Measurements from ENCODE around the gene BUB1. TPM values are rescaled to one million over a fixed set of nuclear protein-coding genes. Genes with fewer than 3 reads are reported as not detected.
"Not testable (repeated sequence)": the region's sequence is repeated elsewhere in the genome, so short reads cannot be mapped to it uniquely, and the experiment has no call there.

Gene BUB1
- total and polyA plus RNA-seq, 2 experiments from 2014 or later = 13.0 to 21.3 TPM

- H3K27ac ChIP-seq; H2AFZ ChIP-seq; H3F3A ChIP-seq (ENCODE audit: insufficient read depth); H3K4me3 ChIP-seq; in situ Hi-C loops (cut with MboI); H3K36me3 ChIP-seq (ENCODE audit: low read depth); H3K9me2 ChIP-seq (ENCODE audit: insufficient read depth); H3K4me1 ChIP-seq (ENCODE audit: insufficient read depth); H3K9ac ChIP-seq; H3K9me3 ChIP-seq (ENCODE audit: low read depth); H3K27me3 ChIP-seq (replicated peaks; ENCODE audit: insufficient read depth); H3K4me2 ChIP-seq (ENCODE audit: unreplicated experiment); DNase-seq; H4K20me1 ChIP-seq (ENCODE audit: insufficient read depth); H3K79me2 ChIP-seq (ENCODE audit: insufficient read depth): not testable (repeated sequence)
- 61 to 72% methylated on average over 2 of the region's 9 CpGs for WGBS, 2 experiments (ENCODE audit: low coverage in 1 of 2, low lambda C conversion rate in 2 of 2, missing lambda C conversion rate in 2 of 2)
Measured at GRCh38 chr2:110619326-110619939, 58.4 kb downstream of the BUB1 start.

GRCh38 chr2:110613927-110614326 lies 63.9 kb downstream of the BUB1 start:
- H4K20me1 ChIP-seq (ENCODE audit: insufficient read depth); in situ Hi-C loops (cut with MboI); H3K27me3 ChIP-seq (replicated peaks; ENCODE audit: insufficient read depth); H3K9me3 ChIP-seq (ENCODE audit: low read depth); H3K27ac ChIP-seq; H3F3A ChIP-seq (ENCODE audit: insufficient read depth); H3K4me2 ChIP-seq (ENCODE audit: unreplicated experiment); H3K9me2 ChIP-seq (ENCODE audit: insufficient read depth); H2AFZ ChIP-seq; H3K4me1 ChIP-seq (ENCODE audit: insufficient read depth); H3K9ac ChIP-seq; H3K4me3 ChIP-seq; DNase-seq; H3K79me2 ChIP-seq (ENCODE audit: insufficient read depth); H3K36me3 ChIP-seq (ENCODE audit: low read depth): not testable (repeated sequence)
- no CpG with 5 or more reads among the region's 1 CpG for WGBS, 2 experiments (ENCODE audit: low coverage in 1 of 2, low lambda C conversion rate in 2 of 2, missing lambda C conversion rate in 2 of 2)

- H3K27ac ChIP-seq; H4K20me1 ChIP-seq (ENCODE audit: insufficient read depth); H2AFZ ChIP-seq; H3K4me1 ChIP-seq (ENCODE audit: insufficient read depth); H3K4me3 ChIP-seq; H3K9ac ChIP-seq; H3K36me3 ChIP-seq (ENCODE audit: low read depth); H3K9me3 ChIP-seq (ENCODE audit: low read depth); H3K9me2 ChIP-seq (ENCODE audit: insufficient read depth); H3F3A ChIP-seq (ENCODE audit: insufficient read depth); H3K4me2 ChIP-seq (ENCODE audit: unreplicated experiment); in situ Hi-C loops (cut with MboI); H3K79me2 ChIP-seq (ENCODE audit: insufficient read depth); H3K27me3 ChIP-seq (replicated peaks; ENCODE audit: insufficient read depth): not testable (repeated sequence)
- DNase-seq = peak; percentile 15
- WGBS, 2 experiments (ENCODE audit: low coverage in 1 of 2, low lambda C conversion rate in 2 of 2, missing lambda C conversion rate in 2 of 2) = 0 to 5% methylated on average over 5 to 32 of the region's 94 CpGs
Measured at GRCh38 chr2:110610613-110611250, 67.1 kb downstream of the BUB1 start.

GRCh38 chr2:110609843-110610612 lies 67.8 kb downstream of the BUB1 start:
- H3K4me2 ChIP-seq (ENCODE audit: unreplicated experiment); H3K4me1 ChIP-seq (ENCODE audit: insufficient read depth); H3F3A ChIP-seq (ENCODE audit: insufficient read depth); H3K9ac ChIP-seq; in situ Hi-C loops (cut with MboI); H3K27me3 ChIP-seq (replicated peaks; ENCODE audit: insufficient read depth); H2AFZ ChIP-seq; H3K79me2 ChIP-seq (ENCODE audit: insufficient read depth); H3K36me3 ChIP-seq (ENCODE audit: low read depth); DNase-seq; H3K27ac ChIP-seq; H3K9me2 ChIP-seq (ENCODE audit: insufficient read depth); H4K20me1 ChIP-seq (ENCODE audit: insufficient read depth); H3K4me3 ChIP-seq; H3K9me3 ChIP-seq (ENCODE audit: low read depth): not testable (repeated sequence)
- WGBS, 2 experiments (ENCODE audit: low coverage in 1 of 2, low lambda C conversion rate in 2 of 2, missing lambda C conversion rate in 2 of 2) = 0 to 5% methylated on average over 12 to 16 of the region's 45 CpGs

- in situ Hi-C loops (cut with MboI); H3K4me1 ChIP-seq (ENCODE audit: insufficient read depth); H3F3A ChIP-seq (ENCODE audit: insufficient read depth); H3K9me3 ChIP-seq (ENCODE audit: low read depth); H3K79me2 ChIP-seq (ENCODE audit: insufficient read depth); H3K27ac ChIP-seq; H4K20me1 ChIP-seq (ENCODE audit: insufficient read depth); H3K9me2 ChIP-seq (ENCODE audit: insufficient read depth); H3K4me2 ChIP-seq (ENCODE audit: unreplicated experiment); DNase-seq; H3K27me3 ChIP-seq (replicated peaks; ENCODE audit: insufficient read depth); H2AFZ ChIP-seq; H3K4me3 ChIP-seq; H3K9ac ChIP-seq; H3K36me3 ChIP-seq (ENCODE audit: low read depth): not testable (repeated sequence)
- WGBS, 2 experiments (ENCODE audit: low coverage in 1 of 2, low lambda C conversion rate in 2 of 2, missing lambda C conversion rate in 2 of 2) = no CpG with 5 or more reads among the region's 8 CpGs
Measured at GRCh38 chr2:110608788-110609502, 68.9 kb downstream of the BUB1 start.

DNA sequence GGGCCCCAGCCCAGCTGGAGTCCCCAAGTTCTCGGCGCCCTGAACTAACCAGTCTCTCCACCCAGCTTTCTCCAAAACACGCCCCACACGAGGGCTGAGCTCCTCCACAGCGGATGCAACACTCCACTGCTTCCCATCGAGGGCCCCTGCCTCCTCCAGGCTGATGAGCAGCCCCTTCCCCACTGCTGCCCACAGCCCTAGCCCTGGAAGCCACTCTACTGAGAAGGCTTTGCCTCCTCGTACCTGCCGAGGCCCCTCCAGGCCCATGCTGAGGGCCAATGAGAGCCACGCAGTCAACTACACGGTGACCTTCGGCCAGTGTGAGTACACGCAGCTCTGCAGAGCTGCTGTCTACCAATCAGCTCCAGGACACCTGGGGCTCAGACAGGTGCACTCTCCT lies 72.8 kb downstream of the BUB1 start:
- DNase-seq; H3K27me3 ChIP-seq (replicated peaks; ENCODE audit: insufficient read depth); in situ Hi-C loops (cut with MboI); H3K9me3 ChIP-seq (ENCODE audit: low read depth); H3K4me3 ChIP-seq; H3K9ac ChIP-seq; H3F3A ChIP-seq (ENCODE audit: insufficient read depth); H3K27ac ChIP-seq; H3K4me1 ChIP-seq (ENCODE audit: insufficient read depth); H4K20me1 ChIP-seq (ENCODE audit: insufficient read depth); H3K79me2 ChIP-seq (ENCODE audit: insufficient read depth); H3K36me3 ChIP-seq (ENCODE audit: low read depth); H3K4me2 ChIP-seq (ENCODE audit: unreplicated experiment); H2AFZ ChIP-seq; H3K9me2 ChIP-seq (ENCODE audit: insufficient read depth): not testable (repeated sequence)
- WGBS, 2 experiments (ENCODE audit: low coverage in 1 of 2, low lambda C conversion rate in 2 of 2, missing lambda C conversion rate in 2 of 2) = 53 to 64% methylated on average over 8 to 9 of the region's 12 CpGs

GRCh38 chr2:110603917-110604591 lies 73.8 kb downstream of the BUB1 start:
- in situ Hi-C loops (cut with MboI); H3F3A ChIP-seq (ENCODE audit: insufficient read depth); H3K4me2 ChIP-seq (ENCODE audit: unreplicated experiment); H3K27ac ChIP-seq; DNase-seq; H3K27me3 ChIP-seq (replicated peaks; ENCODE audit: insufficient read depth); H3K9me3 ChIP-seq (ENCODE audit: low read depth); H3K4me3 ChIP-seq; H3K36me3 ChIP-seq (ENCODE audit: low read depth); H4K20me1 ChIP-seq (ENCODE audit: insufficient read depth); H3K9ac ChIP-seq; H3K4me1 ChIP-seq (ENCODE audit: insufficient read depth); H3K79me2 ChIP-seq (ENCODE audit: insufficient read depth); H3K9me2 ChIP-seq (ENCODE audit: insufficient read depth); H2AFZ ChIP-seq: not testable (repeated sequence)
- WGBS, 2 experiments (ENCODE audit: low coverage in 1 of 2, low lambda C conversion rate in 2 of 2, missing lambda C conversion rate in 2 of 2) = 92 to 100% methylated on average over 1 of the region's 8 CpGs

Data from GM23248 (cell line).